Measurements from ENCODE around the gene ROR2. TPM values are rescaled to one million over a fixed set of nuclear protein-coding genes. Genes with fewer than 3 reads are reported as not detected.

Gene ROR2
- total RNA-seq, 1 experiment from 2014 or later = 0.66 TPM

DNA sequence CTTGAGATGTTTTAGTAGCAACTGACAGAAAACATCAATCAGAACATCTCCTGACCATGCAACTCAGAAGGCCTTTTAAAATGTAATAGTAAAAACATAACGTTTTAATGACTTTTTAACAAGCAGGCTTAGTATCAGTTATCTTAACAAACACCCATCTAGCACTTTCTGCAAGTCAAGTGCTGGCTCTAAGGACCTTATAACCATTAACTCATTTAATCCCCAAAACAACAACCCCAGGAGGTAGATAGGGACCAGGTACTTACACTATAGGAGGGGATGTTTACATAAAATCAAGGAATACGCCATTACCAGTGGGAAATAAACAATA is 41.8 kb downstream of the ROR2 start:
- no peaks in the 10 kb centered on the region for H3K27me3 ChIP-seq (replicated peaks)
- H3K36me3 ChIP-seq = no peaks in the 10 kb centered on the region
- no peak overlapping the region for H3K4me3 ChIP-seq
- no peaks in the 10 kb centered on the region for H3K9me3 ChIP-seq (replicated peaks)
- H3K27ac ChIP-seq = no peak overlapping the region
- H3K4me1 ChIP-seq (replicated peaks) = no peaks in the 10 kb centered on the region
- DNase-seq (ENCODE audit: low read depth in 1 of 2, low spot score in 2 of 2) = no peak

GRCh38 chr9:91907484-91908292 is 42.3 kb downstream of the ROR2 start:
- DNase-seq (ENCODE audit: low read depth in 1 of 2, low spot score in 2 of 2) = no peak
- Histone ChIP-seq H3K27me3 (replicated peaks) (no peaks in the 10 kb centered on the region), H3K9me3 (replicated peaks) (no peaks in the 10 kb centered on the region), H3K36me3 (no peaks in the 10 kb centered on the region), H3K4me3 (no peak overlapping the region), H3K4me1 (replicated peaks) (no peaks in the 10 kb centered on the region), H3K27ac (no peak overlapping the region)

GRCh38 chr9:91905991-91906469 is 44.0 kb downstream of the ROR2 start:
- H3K4me3 ChIP-seq = peak overlapping the region; percentile 42

DNA sequence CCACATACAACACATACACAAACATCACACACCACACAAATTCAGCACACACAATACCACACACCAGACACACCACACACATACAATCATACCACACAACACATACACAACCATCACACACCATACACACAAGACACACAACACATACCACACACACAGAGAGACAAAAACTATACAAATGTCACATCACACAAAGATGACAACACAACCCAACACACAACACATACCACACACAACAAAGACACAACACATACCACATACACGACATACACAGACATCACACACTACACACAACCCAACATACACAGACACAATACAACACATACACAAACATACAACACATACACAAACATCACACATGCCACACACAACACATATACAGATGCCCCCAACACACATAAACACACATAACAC is 44.8 kb downstream of the ROR2 start:
- DNase-seq (ENCODE audit: low read depth in 1 of 2, low spot score in 2 of 2) = no peak
- no peak overlapping the region for H3K27ac ChIP-seq
- H3K4me1 ChIP-seq (replicated peaks) = no peaks in the 10 kb centered on the region
- no peaks in the 10 kb centered on the region for H3K9me3 ChIP-seq (replicated peaks)
- no peaks in the 10 kb centered on the region for H3K27me3 ChIP-seq (replicated peaks)
- no peak overlapping the region for H3K4me3 ChIP-seq
- H3K36me3 ChIP-seq = no peaks in the 10 kb centered on the region

More at GRCh38 chr9:91905991-91906469, 44.0 kb downstream of the ROR2 start:
- no peak overlapping the region for H3K27ac ChIP-seq
- H3K27me3 ChIP-seq (replicated peaks) = no peaks in the 10 kb centered on the region
- no peaks in the 10 kb centered on the region for H3K36me3 ChIP-seq
- peak in 1 of 2 experiments; percentile 29 for DNase-seq (ENCODE audit: low read depth in 1 of 2, low spot score in 2 of 2)
- H3K9me3 ChIP-seq (replicated peaks) = no peaks in the 10 kb centered on the region
- no peaks in the 10 kb centered on the region for H3K4me1 ChIP-seq (replicated peaks)

DNA sequence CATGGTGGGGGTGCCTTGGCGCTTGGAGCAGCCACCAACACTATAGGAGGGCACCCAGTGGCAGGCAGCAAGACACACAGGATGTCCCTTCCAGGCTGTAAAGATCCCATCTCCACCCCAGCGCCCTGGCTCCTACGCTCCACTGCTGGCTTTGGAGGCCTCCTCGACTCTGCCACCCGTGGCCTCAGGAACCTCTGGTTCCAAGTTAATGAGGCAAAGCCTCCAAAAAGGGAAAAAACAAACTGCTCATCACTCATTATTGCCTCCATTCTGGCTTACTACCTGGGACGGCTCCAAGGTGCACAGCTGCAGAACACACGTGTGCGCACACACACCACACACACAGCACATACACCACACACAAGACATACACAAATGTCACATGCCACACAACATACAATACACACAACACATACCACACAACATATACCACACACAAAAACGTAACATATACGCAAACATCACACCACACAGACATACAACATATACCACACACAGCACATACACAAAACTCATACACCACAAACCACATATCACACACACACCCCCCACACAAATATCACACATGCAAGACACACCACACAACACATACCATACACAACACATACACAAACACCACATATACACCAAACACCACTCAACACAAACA is 45.3 kb downstream of the ROR2 start:
- Histone ChIP-seq H3K36me3 (no peaks in the 10 kb centered on the region), H3K27me3 (replicated peaks) (no peaks in the 10 kb centered on the region), H3K27ac (no peak overlapping the region), H3K9me3 (replicated peaks) (no peaks in the 10 kb centered on the region), H3K4me3 (no peak overlapping the region), H3K4me1 (replicated peaks) (no peaks in the 10 kb centered on the region)
- no peak for DNase-seq (ENCODE audit: low read depth in 1 of 2, low spot score in 2 of 2)

DNA sequence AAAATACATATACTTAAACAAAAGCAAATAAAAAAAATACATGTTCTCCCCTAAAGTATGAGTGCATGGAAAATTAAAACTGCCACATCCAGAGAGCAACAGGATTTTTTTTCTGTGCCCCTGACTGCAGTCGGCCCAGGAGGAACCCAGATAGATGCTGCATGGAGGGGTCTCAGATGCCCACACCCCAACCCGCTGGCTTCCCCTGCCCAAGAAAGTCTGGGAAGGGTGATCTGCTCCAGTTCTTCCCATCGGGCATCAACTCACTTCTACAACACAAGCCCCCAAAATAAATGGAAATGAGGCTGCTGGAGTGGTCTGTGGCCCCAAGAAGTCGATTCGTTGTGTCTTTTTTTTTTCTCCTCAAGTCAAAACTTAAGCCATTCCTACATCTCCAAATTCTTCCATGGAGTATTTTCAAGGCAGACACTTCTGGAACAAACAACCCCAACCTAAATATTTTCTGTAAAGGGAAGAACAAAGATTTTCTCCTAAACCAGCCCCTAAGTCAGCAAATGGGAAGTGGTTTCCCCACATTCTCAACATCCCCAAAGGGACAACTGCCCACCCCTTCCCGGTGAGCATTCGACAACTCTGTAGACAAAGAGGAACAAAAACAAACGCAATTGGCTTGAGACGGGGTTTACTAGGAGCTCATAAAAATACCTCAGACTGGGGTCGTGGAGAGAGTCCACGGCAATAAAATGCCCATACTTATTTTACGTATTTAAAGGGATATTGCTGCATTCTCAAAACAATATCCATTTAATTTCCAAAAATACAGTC is 46.7 kb downstream of the ROR2 start:
- Histone ChIP-seq H3K27me3 (replicated peaks) (no peaks in the 10 kb centered on the region), H3K4me1 (replicated peaks) (no peaks in the 10 kb centered on the region), H3K9me3 (replicated peaks) (no peaks in the 10 kb centered on the region), H3K27ac (no peak overlapping the region), H3K4me3 (no peak overlapping the region), H3K36me3 (no peaks in the 10 kb centered on the region)
- DNase-seq (ENCODE audit: low read depth in 1 of 2, low spot score in 2 of 2) = no peak

- H3K27ac ChIP-seq = no peak overlapping the region
- no peak for DNase-seq (ENCODE audit: low read depth in 1 of 2, low spot score in 2 of 2)
- no peaks in the 10 kb centered on the region for H3K27me3 ChIP-seq (replicated peaks)
Observed at GRCh38 chr9:91902475-91903125, 47.4 kb downstream of the ROR2 start.

DNA sequence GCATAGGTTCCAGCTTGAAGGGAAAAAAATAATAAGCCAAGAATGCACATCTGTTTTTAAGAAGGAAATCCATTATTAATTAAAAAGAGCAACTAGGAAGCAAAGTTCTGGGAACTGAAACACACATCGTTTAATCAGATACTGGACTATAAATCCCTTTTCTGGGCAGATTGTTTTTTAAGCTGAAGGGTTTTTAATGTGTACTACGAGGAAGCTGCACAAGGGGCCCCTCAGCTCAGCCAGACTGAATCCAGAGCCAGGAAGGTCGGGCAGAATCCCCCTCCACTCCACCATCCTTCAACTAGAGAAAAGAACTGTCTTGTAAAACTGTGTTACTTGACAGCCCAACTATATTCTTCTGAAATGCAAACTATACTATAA is 49.2 kb downstream of the ROR2 start:
- Histone ChIP-seq H3K27me3 (replicated peaks) (no peaks in the 10 kb centered on the region), H3K4me1 (replicated peaks) (no peaks in the 10 kb centered on the region)

More at GRCh38 chr9:91902475-91903125, 47.4 kb downstream of the ROR2 start:
- Histone ChIP-seq H3K4me1 (replicated peaks) (no peaks in the 10 kb centered on the region), H3K9me3 (replicated peaks) (no peaks in the 10 kb centered on the region), H3K36me3 (no peaks in the 10 kb centered on the region), H3K4me3 (no peak overlapping the region)

GRCh38 chr9:91900055-91900796 is 49.8 kb downstream of the ROR2 start:
- H3K27me3 ChIP-seq (replicated peaks) = no peaks in the 10 kb centered on the region
- no peaks in the 10 kb centered on the region for H3K36me3 ChIP-seq
- DNase-seq (ENCODE audit: low read depth in 1 of 2, low spot score in 2 of 2) = no peak
- H3K27ac ChIP-seq = no peak overlapping the region
- no peaks in the 10 kb centered on the region for H3K4me1 ChIP-seq (replicated peaks)
- H3K4me3 ChIP-seq = no peak overlapping the region
- H3K9me3 ChIP-seq (replicated peaks) = no peaks in the 10 kb centered on the region

More for the DNA sequence above, 49.2 kb downstream of the ROR2 start:
- Histone ChIP-seq H3K27ac (no peak overlapping the region), H3K4me3 (no peak overlapping the region), H3K9me3 (replicated peaks) (no peaks in the 10 kb centered on the region), H3K36me3 (no peaks in the 10 kb centered on the region)
- DNase-seq (ENCODE audit: low read depth in 1 of 2, low spot score in 2 of 2) = no peak

GRCh38 chr9:91899594-91899993 is 50.4 kb downstream of the ROR2 start:
- H3K27me3 ChIP-seq (replicated peaks) = no peaks in the 10 kb centered on the region
- no peak overlapping the region for H3K27ac ChIP-seq
- no peaks in the 10 kb centered on the region for H3K4me1 ChIP-seq (replicated peaks)
- H3K4me3 ChIP-seq = no peak overlapping the region
- no peaks in the 10 kb centered on the region for H3K9me3 ChIP-seq (replicated peaks)
- H3K36me3 ChIP-seq = no peaks in the 10 kb centered on the region
- no peak for DNase-seq (ENCODE audit: low read depth in 1 of 2, low spot score in 2 of 2)

DNA sequence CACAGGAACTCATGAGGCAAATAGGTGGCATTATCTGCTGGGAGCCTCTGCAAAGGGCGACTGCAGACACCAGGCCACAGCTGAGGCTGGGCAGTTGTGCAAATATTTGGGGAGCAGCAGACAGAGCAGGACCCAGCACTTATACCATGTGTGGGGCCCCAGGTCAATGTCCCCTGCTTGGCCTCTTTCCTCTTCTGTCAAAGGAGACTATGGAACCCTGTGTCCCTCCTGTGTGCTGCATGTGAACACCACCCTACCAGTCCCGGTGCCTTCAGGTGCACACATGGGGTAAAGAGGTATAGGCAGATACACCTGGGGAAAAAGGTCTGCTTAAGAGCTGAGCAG is 50.8 kb downstream of the ROR2 start:
- Histone ChIP-seq H3K36me3 (no peaks in the 10 kb centered on the region), H3K27ac (no peak overlapping the region), H3K9me3 (replicated peaks) (no peaks in the 10 kb centered on the region), H3K4me3 (no peak overlapping the region), H3K27me3 (replicated peaks) (no peaks in the 10 kb centered on the region), H3K4me1 (replicated peaks) (no peaks in the 10 kb centered on the region)
- no peak for DNase-seq (ENCODE audit: low read depth in 1 of 2, low spot score in 2 of 2)

DNA sequence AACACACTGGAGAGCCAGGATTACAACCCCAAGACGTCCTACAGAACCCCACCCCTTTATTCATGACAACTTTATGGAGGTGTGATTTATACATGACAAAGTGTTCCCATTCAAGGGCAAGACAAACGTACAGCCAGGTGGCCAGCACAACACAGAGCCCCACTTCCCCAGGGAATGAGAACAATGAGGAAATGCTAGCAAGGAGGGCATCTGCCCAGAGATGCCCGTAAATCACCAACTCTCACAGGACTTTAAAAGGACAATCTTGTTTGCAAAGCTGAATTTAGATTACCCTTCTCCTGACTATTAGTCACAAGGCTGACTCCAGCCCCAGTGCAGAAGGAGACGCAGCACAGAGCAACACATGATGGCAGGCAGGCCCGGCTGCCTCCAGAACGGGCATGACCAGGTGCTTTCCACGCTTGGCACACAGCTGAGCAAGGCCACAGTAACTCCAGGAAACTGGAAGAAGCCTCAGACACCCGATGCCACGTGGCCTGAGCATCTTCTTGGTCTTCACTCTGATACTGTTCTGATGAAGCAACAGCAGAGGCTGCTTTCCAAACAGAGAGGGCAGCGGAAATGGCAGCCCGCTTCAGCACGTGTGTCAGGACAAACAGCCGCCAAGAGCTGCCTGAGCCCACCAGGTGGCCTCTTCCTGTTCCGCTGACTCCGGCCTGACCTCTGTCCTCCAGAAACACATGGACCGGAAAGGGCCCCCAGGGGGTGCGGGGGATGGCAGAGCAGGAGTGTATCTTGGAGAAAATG is 51.4 kb downstream of the ROR2 start:
- DNase-seq (ENCODE audit: low read depth in 1 of 2, low spot score in 2 of 2) = no peak
- no peaks in the 10 kb centered on the region for H3K9me3 ChIP-seq (replicated peaks)
- H3K27ac ChIP-seq = no peak overlapping the region
- no peaks in the 10 kb centered on the region for H3K36me3 ChIP-seq
- no peak overlapping the region for H3K4me3 ChIP-seq
- H3K4me1 ChIP-seq (replicated peaks) = no peaks in the 10 kb centered on the region
- no peaks in the 10 kb centered on the region for H3K27me3 ChIP-seq (replicated peaks)
